Panc1 (cell line): ENCODE measurements around the gene IGSF23.

Experiments used
- POLR2AphosphoS5 ChIP-seq: IDR thresholded peaks from 2 replicates; pipeline ENCODE4 v1.6.1; 2012; ENCODE audit warnings: mild to moderate bottlenecking, low read depth, low read length, moderate library complexity
- REST ChIP-seq, 2 experiments: IDR thresholded peaks; 2 replicates each; pipeline ENCODE4 v1.6.1; 2011 to 2012; ENCODE audit warnings: low read depth in 2 of 2, control low read depth in 1 of 2, low read length in 1 of 2, mild to moderate bottlenecking in 1 of 2, moderate library complexity in 1 of 2; ENCODE audit not compliant: insufficient read depth in 1 of 2
- SIN3A ChIP-seq: IDR thresholded peaks from 2 replicates; pipeline ENCODE4 v1.6.1; 2012; ENCODE audit warnings: low read depth, mild to moderate bottlenecking, low read length, moderate library complexity, borderline replicate concordance; ENCODE audit not compliant: insufficient read depth
- TCF7L2 ChIP-seq: IDR thresholded peaks from 2 replicates; pipeline ENCODE4 v1.6.1; 2011; ENCODE audit warnings: mild to moderate bottlenecking, low read depth, low read length, inconsistent platforms
- TF ChIP-seq, protein P1 (sequence below): fragments of 450-650 bp; IDR thresholded peaks from 2 replicates; pipeline ENCODE4 v1.5.1; 2017; ENCODE audit warnings: mild to moderate bottlenecking

GRCh38 chr19:44621367-44621766 is 8.0 kb downstream of the IGSF23 start:
- TF ChIP-seq, protein P1, sequence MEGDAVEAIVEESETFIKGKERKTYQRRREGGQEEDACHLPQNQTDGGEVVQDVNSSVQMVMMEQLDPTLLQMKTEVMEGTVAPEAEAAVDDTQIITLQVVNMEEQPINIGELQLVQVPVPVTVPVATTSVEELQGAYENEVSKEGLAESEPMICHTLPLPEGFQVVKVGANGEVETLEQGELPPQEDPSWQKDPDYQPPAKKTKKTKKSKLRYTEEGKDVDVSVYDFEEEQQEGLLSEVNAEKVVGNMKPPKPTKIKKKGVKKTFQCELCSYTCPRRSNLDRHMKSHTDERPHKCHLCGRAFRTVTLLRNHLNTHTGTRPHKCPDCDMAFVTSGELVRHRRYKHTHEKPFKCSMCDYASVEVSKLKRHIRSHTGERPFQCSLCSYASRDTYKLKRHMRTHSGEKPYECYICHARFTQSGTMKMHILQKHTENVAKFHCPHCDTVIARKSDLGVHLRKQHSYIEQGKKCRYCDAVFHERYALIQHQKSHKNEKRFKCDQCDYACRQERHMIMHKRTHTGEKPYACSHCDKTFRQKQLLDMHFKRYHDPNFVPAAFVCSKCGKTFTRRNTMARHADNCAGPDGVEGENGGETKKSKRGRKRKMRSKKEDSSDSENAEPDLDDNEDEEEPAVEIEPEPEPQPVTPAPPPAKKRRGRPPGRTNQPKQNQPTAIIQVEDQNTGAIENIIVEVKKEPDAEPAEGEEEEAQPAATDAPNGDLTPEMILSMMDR = no peak
- TF ChIP-seq TCF7L2 (no peak), REST (IDR thresholded peaks at IDR 0.05; ENCODE audit: insufficient read depth in 1 of 2, low read depth in 2 of 2, low read length in 1 of 2) (no peak), POLR2AphosphoS5 (no peak), SIN3A (no peak)
